ENCODE results near the gene GSTT2.

The GSTT2 gene

DNA sequence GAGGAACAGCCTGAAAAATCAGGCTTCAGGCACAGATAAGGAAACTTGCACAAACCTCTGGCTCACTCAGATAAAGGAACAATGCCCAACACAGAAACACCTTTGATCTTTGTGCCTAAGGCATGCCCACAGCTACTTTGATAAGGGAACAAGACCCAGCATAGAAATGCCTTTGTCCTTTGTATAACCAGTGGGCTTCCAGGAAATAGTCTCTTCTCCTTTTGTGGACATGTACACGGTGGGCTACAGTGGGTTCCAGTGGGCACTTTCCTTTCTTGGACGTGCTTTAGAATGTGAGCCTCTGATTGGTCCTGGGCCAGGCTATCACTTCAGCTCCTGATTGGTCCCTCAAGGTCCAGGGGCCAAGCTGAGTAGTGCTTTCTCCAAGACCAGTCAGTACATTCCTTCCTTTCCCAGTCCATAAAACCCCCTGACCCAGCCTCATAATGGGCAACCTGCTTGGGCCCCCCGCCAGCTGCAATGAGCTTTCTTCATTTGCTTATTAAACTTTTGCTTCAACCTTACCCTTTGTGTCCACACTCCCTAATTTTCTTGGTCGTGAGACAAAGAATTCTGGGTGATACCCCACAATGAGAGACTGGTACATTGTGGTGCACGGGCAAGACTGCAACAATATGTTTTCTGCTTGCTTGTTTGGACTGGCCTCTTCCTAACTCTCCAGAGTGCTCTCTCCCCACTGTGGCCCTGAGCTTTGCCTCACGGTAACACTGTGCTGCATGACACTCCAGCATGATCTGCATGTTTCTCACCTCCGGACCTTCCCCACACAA is 29.5 kb downstream of the GSTT2 start:
- no peak overlapping the region for H3K4me3 Mint-ChIP-seq
- CTCF ChIA-PET, result no interaction called here
- H3K36me3 Mint-ChIP-seq, result peaks cover 11% of the 10 kb centered on the region
- H3K27me3 Mint-ChIP-seq, result peaks cover 35% of the 10 kb centered on the region
- no peak for DNase-seq
- H3K9me3 Mint-ChIP-seq, result no peaks in the 10 kb centered on the region
- peaks cover 28% of the 10 kb centered on the region for H3K4me1 Mint-ChIP-seq
- no peak overlapping the region for H3K27ac Mint-ChIP-seq

DNA sequence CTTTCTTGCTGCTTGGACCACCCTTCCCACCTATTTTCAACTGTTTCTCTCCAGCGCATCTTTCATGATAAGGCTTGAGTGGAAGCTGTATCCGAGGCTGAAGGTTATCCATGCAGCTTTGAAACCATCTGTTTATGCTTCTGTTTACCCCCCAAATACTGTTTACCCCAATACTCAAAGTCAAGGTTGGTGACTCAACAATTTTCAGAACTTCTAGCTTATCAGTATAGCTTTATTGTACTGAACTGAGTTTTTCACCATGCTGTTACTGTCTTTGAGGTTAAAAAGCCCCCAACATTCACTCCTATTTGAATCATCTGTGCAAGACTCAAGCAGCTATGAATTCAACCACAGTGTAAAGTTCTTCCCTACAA is 30.1 kb downstream of the GSTT2 start:
- Mint-ChIP-seq H3K36me3 (peaks cover 12% of the 10 kb centered on the region), H3K9me3 (no peaks in the 10 kb centered on the region), H3K4me1 (peaks cover 31% of the 10 kb centered on the region), H3K27ac (peak overlapping the region; percentile 86), H3K27me3 (peaks cover 31% of the 10 kb centered on the region), H3K4me3 (peak overlapping the region; percentile 55)
- CTCF ChIA-PET, result interaction anchor here (1.1 to 1.4 kb wide), 2 partner anchors 147 to 165 kb away, joined by 3 to 4 read pairs; no protein-coding TSS in a partner anchor
- DNase-seq, result no peak

DNA sequence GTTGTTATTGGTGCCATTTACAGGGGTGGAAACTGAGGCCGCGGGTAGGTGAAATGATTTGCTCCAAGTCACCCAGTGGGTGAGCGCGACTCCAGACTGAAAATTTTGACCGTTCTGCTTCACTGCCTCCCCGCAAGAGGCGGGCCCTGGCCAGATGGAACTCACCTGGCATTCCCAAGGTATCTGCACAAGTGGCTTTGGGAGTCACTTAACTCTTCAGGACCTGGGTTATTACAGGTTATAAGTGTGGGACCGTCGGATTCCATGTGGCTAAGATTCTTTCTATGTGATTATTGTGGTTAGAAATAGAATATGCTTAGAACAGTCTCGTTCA is 31.8 kb downstream of the GSTT2 start:
- H3K27ac Mint-ChIP-seq, result peak overlapping the region; percentile 95
- peaks cover 22% of the 10 kb centered on the region for H3K27me3 Mint-ChIP-seq
- H3K9me3 Mint-ChIP-seq, result no peaks in the 10 kb centered on the region
- DNase-seq, result no peak
- peaks cover 31% of the 10 kb centered on the region for H3K4me1 Mint-ChIP-seq
- CTCF ChIA-PET, result no interaction called here
- H3K36me3 Mint-ChIP-seq, result peaks cover 19% of the 10 kb centered on the region
- peak overlapping the region; percentile 97 for H3K4me3 Mint-ChIP-seq

- peaks cover 32% of the 10 kb centered on the region for H3K36me3 Mint-ChIP-seq
- no peak overlapping the region for H3K27ac Mint-ChIP-seq
- peaks cover 2% of the 10 kb centered on the region for H3K27me3 Mint-ChIP-seq
- no peak overlapping the region for H3K4me3 Mint-ChIP-seq
- no peak for DNase-seq
- H3K4me1 Mint-ChIP-seq, result peaks cover 30% of the 10 kb centered on the region
- no peaks in the 10 kb centered on the region for H3K9me3 Mint-ChIP-seq
- CTCF ChIA-PET, result interaction anchor here (0.6 kb wide), 1 partner anchor 9 kb away, joined by 3 read pairs; no protein-coding TSS in a partner anchor
These were observed 36.2 kb downstream of the GSTT2 start for GRCh38 chr22:24016156-24016555.

- Mint-ChIP-seq H3K27ac (no peak overlapping the region), H3K36me3 (peaks cover 41% of the 10 kb centered on the region), H3K27me3 (no peaks in the 10 kb centered on the region), H3K4me3 (no peak overlapping the region), H3K9me3 (peaks cover 2% of the 10 kb centered on the region), H3K4me1 (peaks cover 20% of the 10 kb centered on the region)
- CTCF ChIA-PET, result no interaction called here
- no peak for DNase-seq
These were observed 41.4 kb downstream of the GSTT2 start for GRCh38 chr22:24021304-24021703.

- no peak for DNase-seq
- Mint-ChIP-seq H3K4me1 (peaks cover 26% of the 10 kb centered on the region), H3K9me3 (peaks cover 2% of the 10 kb centered on the region), H3K27ac (no peak overlapping the region), H3K4me3 (no peak overlapping the region), H3K27me3 (no peaks in the 10 kb centered on the region), H3K36me3 (peaks cover 39% of the 10 kb centered on the region)
- CTCF ChIA-PET, result no interaction called here
These were observed 43.4 kb downstream of the GSTT2 start for GRCh38 chr22:24023204-24023789.

DNA sequence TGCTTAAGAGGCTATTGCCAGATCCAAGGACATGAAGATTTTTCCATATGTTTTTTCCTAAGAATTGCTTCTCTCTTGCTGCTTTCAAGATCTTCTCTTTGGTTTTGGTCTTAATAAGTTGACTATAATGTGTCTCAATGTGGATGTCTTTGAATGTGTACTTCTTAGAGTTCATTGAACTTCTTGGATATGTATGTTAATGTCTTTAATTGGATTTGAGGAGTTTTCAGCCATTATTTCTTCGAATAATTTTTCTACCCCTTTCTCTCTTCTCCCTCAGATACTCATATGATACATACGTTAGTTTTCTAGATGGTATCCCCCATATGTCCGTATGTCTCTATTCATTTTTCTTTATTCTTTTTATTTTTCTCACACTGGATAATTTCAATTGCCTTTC is 44.4 kb downstream of the GSTT2 start:
- peaks cover 38% of the 10 kb centered on the region for H3K36me3 Mint-ChIP-seq
- CTCF ChIA-PET, result no interaction called here
- peaks cover 2% of the 10 kb centered on the region for H3K9me3 Mint-ChIP-seq
- peaks cover 28% of the 10 kb centered on the region for H3K4me1 Mint-ChIP-seq
- H3K27ac Mint-ChIP-seq, result no peak overlapping the region
- H3K27me3 Mint-ChIP-seq, result no peaks in the 10 kb centered on the region
- no peak overlapping the region for H3K4me3 Mint-ChIP-seq
- no peak for DNase-seq

DNA sequence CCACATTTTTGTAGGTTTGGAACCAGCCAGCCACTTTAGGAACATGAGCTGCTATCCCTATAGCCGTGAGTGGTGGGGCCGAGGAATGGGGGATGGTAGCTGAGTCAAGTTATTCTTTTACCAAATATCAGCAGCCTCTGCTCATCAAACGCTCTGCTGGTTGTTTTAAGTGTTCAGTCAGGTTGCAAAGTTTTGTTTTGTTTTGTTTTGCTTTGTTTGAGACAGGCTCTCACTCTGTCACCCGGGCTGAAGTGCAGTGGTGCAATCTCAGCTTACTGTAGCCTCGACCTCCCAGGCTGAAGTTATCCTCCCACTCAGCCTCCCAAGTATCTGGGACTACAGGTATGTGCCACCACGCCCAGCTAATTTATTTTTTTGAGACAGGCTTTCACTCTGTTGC is 45.5 kb downstream of the GSTT2 start:
- Mint-ChIP-seq H3K36me3 (peaks cover 39% of the 10 kb centered on the region), H3K4me3 (no peak overlapping the region), H3K27ac (no peak overlapping the region), H3K27me3 (no peaks in the 10 kb centered on the region), H3K9me3 (peaks cover 2% of the 10 kb centered on the region), H3K4me1 (peaks cover 28% of the 10 kb centered on the region)
- CTCF ChIA-PET, result interaction anchor here (0.9 kb wide), 1 partner anchor 9 kb away, joined by 3 read pairs; no protein-coding TSS in a partner anchor
- DNase-seq, result no peak

GRCh38 chr22:24026056-24026455 is 46.1 kb downstream of the GSTT2 start:
- DNase-seq, result no peak
- Mint-ChIP-seq H3K4me1 (peaks cover 28% of the 10 kb centered on the region), H3K36me3 (peaks cover 38% of the 10 kb centered on the region), H3K27ac (no peak overlapping the region), H3K9me3 (peaks cover 2% of the 10 kb centered on the region), H3K27me3 (no peaks in the 10 kb centered on the region), H3K4me3 (no peak overlapping the region)
- CTCF ChIA-PET, result no interaction called here

DNA sequence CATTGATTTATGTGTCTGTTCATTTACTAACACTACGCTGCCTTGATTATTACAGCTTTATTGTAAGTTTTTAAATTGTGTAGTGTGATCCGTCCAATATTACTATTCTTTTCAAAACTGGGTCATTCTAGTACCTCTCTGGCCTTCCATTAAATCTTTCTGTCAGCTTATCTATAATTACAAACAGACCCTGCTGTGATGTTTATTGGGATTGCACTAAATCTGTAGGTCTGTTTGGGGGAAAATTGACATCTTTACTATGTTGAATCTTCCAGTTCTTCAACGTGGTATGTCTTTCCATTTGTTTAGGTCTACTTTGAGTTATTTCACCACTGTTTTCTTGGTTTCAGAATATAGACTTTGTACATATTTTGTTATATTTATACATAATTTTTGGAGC is 46.8 kb downstream of the GSTT2 start:
- no peak for DNase-seq
- Mint-ChIP-seq H3K27me3 (no peaks in the 10 kb centered on the region), H3K27ac (no peak overlapping the region), H3K36me3 (peaks cover 38% of the 10 kb centered on the region), H3K4me1 (peaks cover 28% of the 10 kb centered on the region), H3K9me3 (peaks cover 2% of the 10 kb centered on the region), H3K4me3 (no peak overlapping the region)
- CTCF ChIA-PET, result no interaction called here

GRCh38 chr22:24027389-24027975 is 47.5 kb downstream of the GSTT2 start:
- CTCF ChIA-PET, result no interaction called here
- DNase-seq, result no peak
- Mint-ChIP-seq H3K27ac (no peak overlapping the region), H3K27me3 (no peaks in the 10 kb centered on the region), H3K4me3 (no peak overlapping the region), H3K9me3 (peaks cover 2% of the 10 kb centered on the region), H3K36me3 (peaks cover 40% of the 10 kb centered on the region), H3K4me1 (peaks cover 26% of the 10 kb centered on the region)

- CTCF ChIA-PET, result no interaction called here
- H3K9me3 Mint-ChIP-seq, result peaks cover 2% of the 10 kb centered on the region
These were observed 48.1 kb downstream of the GSTT2 start for GRCh38 chr22:24027991-24028390.

DNA sequence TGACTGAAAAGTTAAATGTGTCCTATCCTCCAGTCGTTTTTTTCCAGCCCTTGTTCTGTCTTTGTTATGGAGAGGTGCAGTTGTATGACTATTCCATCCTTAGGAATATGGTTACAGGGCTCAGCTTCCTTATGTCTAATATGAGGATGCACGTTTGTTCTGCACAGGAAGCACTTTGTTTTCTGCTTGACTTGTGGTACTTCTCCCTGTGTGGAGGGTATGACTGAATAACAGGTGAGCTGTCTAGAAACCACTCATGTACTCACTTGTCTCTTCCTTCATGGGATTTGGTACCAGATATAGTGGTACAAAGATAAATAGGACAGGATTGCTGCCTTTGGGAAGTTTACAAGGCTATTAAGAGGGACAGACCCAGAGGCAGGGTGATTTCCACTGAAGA is 48.6 kb downstream of the GSTT2 start:
- Mint-ChIP-seq H3K27me3 (no peaks in the 10 kb centered on the region), H3K4me1 (peaks cover 18% of the 10 kb centered on the region), H3K9me3 (peaks cover 2% of the 10 kb centered on the region), H3K4me3 (no peak overlapping the region), H3K27ac (no peak overlapping the region), H3K36me3 (peaks cover 36% of the 10 kb centered on the region)
- no peak for DNase-seq
- CTCF ChIA-PET, result no interaction called here

More at GRCh38 chr22:24027991-24028390, 48.1 kb downstream of the GSTT2 start:
- H3K4me3 Mint-ChIP-seq, result no peak overlapping the region
- peaks cover 24% of the 10 kb centered on the region for H3K4me1 Mint-ChIP-seq
- H3K27me3 Mint-ChIP-seq, result no peaks in the 10 kb centered on the region
- H3K36me3 Mint-ChIP-seq, result peaks cover 40% of the 10 kb centered on the region
- H3K27ac Mint-ChIP-seq, result no peak overlapping the region
- DNase-seq, result no peak

DNA sequence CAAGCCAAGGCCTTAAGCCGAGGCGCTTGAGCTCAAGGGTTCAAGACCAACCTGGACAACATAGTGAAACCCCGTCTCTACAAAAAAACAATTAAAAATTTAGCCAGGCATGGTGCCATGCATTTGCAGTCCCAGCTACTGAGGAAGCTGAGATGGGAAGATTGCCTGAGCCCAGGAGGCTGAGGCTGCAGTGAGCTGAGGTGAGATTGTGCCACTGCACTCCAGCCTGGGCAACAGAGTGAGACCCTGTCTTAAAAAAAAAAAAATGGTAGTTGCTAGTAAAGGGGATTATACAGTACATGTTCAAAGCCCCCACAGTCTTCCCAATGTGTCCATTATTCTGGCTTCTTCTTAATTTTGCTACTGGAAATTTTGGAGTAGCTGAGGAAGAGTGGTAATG is 49.4 kb downstream of the GSTT2 start:
- Mint-ChIP-seq H3K27me3 (no peaks in the 10 kb centered on the region), H3K4me1 (peaks cover 17% of the 10 kb centered on the region), H3K27ac (no peak overlapping the region), H3K9me3 (peaks cover 1% of the 10 kb centered on the region), H3K4me3 (no peak overlapping the region), H3K36me3 (peaks cover 34% of the 10 kb centered on the region)
- DNase-seq, result no peak
- CTCF ChIA-PET, result no interaction called here

DNA sequence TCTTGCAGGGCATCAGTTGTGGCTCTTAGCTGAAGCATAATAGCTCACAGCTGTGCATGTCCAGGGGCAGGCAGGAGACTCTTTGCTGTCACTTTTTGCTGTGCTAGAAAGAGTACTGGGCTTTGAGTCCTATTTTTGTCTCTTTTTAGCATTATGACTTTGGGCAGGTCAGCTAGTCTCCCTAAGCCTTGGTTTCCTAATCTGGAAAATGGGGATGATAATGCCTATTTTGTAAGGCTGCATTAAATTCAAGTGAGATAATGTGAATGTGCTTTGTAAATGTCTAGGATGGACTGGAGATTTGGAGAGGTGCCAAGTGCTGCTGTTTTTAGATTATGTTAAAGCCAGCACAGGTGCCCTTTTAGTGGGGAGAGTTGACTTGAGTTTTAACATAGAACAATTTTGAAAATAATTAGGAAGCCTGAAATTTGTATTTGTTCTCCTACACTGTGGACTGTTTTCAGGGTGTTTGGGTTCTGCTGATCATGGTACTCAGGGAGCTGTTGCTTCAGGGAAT is 50.3 kb downstream of the GSTT2 start:
- Mint-ChIP-seq H3K4me1 (peaks cover 15% of the 10 kb centered on the region), H3K27me3 (no peaks in the 10 kb centered on the region), H3K4me3 (no peak overlapping the region), H3K9me3 (no peaks in the 10 kb centered on the region), H3K27ac (no peak overlapping the region), H3K36me3 (peaks cover 26% of the 10 kb centered on the region)
- CTCF ChIA-PET, result interaction anchor here (0.6 to 1.1 kb wide), 2 partner anchors 11 to 117 kb away, joined by 4 read pairs; no protein-coding TSS in a partner anchor
- DNase-seq, result no peak
